NCI-H1048 (cell line): ENCODE results near the gene MROH7.

ENCODE experiments used
- DNase-seq: peaks from one replicate; lab custom pipeline; 2025; lab: John Stamatoyannopoulos, UW

Gene MROH7

GRCh38 chr1:54640863-54641836 is at the start of gene MROH7:
MROH7 (plus strand) TSS chr1:54641786; CDS start chr1:54652927, 11,141 bp downstream.
- no peak for DNase-seq

DNA sequence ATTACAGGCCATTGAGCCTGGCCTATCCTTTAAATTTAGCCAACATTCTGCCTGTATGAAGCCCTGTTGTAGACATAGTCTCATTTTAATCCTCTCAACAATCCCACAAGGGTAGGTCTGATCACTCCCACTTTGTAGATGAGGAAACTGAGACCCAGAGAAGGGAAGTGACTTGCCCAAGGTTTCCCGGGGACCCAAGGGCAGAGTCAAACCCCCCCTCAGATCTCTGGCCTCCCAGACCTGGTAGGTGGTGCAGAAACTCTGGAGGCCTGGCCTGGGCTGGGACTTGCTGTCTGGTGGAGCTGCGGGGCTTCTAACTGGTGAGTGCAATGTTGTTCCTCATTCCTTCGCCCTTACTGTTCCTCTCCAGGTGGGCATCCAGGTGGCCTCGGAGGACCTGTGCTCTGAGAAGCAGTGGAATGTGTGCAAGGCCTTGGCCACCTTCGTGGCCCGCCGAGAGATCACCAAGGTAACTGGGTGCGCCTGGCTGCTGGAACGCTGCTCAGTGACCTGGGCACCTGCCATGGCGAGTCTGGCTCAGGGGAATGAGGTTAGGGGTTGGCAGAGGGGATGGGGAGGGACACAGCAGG is 47.9 kb upstream of the MROH7 start:
- no peak for DNase-seq

DNA sequence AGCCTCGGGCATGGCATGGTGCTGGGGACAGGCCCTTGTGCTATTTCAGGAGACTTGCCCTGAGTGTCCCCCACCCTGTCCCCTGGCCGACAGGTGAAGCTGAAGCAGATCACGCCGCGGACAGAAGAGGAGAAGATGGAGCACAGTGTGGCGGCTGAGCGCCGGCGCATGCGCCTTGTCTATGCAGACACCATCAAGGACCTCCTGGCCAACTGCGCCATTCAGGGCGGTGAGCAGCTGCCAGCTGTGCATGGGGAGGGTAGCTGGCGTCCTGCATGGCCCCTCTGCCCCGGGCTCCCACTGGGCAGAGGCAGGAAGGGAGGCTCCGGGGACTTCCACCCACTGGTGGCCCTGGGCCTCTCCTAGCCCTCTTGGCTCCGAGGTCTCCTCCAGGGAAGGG is 47.1 kb upstream of the MROH7 start:
- no peak for DNase-seq

DNA sequence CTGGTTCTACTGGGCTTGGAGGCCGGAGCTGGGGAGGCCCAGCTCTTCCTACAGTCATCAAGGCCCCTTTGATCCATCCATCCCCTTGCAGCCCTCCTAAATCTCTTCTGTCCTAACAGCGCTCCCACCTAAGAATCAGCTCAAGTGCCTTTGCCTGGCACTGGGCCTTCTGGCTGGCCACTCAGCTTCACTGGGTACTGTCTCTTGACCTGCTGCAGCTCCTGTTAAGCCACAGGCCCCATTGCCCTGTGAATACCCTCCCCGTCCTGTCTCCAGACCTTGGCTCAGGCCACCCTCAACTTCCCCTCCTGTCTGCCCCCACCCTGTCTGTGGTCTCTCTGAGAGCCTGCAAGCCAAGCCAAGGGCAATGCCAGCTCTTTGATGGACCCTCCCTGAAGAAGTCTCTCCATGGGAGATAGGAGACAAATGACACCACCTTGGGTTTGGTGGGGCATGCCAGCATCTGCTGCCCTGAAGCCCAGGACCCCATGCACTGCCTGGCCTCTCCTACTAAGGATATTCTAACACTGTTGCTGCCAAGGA is 45.6 kb upstream of the MROH7 start:
- no peak for DNase-seq

- DNase-seq, result no peak
These were observed 44.8 kb upstream of the MROH7 start for GRCh38 chr1:54596756-54597155.

DNA sequence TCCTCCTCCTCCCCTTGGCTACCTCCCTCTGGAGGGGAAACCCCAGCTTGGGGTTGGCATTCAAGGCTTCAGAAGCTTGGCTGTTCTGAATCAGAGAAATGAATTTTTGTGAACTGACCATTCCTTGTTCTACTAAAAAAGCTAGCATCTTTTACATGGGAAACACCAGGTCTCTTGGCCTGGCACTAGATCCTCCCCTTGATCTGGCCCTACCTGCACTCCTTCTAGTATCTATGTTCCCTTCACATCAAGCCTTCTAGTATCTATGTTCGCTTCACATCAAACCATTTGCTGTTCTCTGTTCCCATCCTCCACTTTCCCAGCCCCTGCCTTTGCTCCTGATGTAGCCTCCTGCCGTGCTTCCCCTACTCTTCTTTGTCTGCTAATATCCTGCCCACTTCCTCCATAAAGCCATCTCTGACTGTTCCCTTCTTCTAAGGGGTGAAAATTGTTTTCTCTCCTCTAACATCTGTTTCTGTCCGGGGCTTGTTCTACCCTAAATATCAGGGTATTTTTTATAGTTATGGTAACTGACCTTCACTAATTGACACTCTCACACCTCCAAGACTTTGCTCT is 44.0 kb upstream of the MROH7 start:
- DNase-seq, result no peak

DNA sequence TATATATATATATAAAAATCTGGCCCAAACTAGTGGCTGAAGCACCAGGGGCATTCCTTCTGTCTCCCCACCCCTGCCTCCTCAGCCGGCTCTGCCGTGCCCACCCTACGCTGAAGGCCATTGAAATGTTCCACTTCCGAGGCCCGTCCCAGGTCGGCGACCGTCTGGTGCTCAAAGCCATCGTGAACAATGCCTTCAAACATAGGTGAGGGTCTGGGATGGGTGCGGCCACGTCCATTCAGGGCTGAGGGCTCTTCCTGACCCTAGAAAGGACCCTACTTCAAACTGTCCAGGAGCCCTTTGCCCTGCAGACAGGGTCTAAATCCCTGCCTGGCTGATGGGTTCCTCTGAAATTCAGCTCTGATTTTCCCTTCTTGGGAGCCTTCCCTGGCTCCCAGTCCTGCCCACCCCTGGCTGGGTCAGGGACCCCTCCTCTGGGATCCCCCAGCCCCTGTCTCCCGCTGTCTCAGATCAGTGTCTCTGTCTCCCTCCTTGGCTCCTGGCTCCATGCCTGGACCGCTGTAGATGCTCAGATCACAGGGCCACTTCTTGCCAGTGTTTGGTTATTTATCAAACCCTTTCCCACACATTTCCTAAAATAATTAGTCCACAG is 42.3 kb upstream of the MROH7 start:
- DNase-seq, result no peak

- no peak for DNase-seq
These were observed 40.5 kb upstream of the MROH7 start for GRCh38 chr1:54600947-54601721.

DNA sequence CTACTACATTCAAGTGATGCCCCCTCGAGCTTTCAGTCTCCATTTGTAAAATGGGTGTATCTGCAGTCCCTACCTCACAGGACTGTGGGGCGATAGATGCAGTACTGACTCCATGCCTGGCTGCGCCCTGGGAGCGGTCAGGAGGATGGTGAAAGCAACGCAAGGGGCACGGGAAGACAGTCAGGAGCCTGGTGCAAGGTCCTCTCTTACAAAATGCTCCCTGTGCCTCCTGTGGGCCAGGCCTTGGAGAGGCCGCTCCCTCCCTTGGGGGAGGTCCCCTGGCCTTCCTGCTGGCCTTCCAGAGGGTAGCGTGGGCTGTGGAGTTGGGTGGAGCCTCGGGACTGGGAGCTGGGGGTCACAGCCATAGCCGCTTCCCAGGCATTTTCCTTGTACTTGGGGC is 39.9 kb upstream of the MROH7 start:
- DNase-seq, result no peak

- no peak for DNase-seq
These were observed 39.0 kb upstream of the MROH7 start for GRCh38 chr1:54602554-54602953.

DNA sequence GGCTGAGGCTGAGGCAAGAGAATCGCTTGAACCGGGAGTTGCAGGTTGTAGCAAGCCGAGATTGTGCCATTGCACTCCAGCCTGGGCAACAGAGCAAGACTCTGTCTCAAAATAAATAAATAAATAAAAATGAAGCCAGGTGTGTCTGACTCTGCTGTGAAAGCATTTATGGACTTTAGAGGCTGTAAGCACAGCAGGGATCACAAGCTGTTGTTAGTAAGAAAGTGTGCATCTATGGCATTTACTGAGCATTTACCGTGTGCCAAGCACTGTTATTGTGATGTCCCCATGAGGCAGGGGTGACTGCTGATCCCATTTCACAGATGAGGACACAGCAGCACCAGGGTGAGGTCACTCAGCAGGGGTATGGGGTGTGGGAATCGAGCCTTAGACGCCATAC is 38.3 kb upstream of the MROH7 start:
- no peak for DNase-seq

GRCh38 chr1:54604051-54604450 is 37.5 kb upstream of the MROH7 start:
- DNase-seq, result no peak

DNA sequence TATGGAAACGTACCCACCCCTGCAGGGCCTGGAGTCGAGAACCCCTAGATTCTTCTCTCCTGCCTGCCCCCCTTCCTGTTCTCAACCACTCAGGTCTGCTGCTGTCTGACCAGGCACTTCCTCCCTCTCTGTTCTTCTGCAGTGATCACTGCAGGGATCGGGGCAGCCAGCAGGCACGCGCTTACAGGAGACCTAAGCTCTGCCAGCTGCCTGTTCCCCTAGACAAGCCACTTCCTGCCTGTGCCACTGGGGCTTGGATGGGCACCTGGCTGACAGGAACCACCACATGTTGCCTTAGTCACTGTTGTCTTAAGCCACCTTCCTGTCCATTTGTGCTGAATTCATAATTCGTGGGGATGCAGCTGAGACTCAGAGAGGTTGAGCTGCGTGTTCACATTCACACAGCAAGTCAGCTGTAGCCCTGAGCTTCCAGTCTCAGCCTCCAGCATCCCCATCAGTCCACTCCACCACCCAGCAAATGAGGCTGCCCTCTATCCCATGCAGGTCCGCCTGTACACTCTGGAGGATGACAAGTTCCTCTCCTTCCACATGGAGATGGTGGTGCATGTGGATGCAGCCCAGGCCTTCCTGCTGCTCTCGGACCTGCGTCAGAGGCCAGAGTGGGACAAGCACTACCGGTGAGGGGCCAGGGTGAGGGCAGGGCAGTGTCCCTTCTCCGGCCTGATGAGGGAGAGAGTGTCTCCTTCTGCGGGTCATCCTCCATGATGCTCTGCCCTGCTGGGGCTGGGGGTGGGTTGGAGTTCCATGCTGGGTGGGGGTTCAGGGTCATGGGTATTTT is 36.8 kb upstream of the MROH7 start:
- no peak for DNase-seq

GRCh38 chr1:54606096-54606989 is 35.2 kb upstream of the MROH7 start:
- DNase-seq, result no peak

DNA sequence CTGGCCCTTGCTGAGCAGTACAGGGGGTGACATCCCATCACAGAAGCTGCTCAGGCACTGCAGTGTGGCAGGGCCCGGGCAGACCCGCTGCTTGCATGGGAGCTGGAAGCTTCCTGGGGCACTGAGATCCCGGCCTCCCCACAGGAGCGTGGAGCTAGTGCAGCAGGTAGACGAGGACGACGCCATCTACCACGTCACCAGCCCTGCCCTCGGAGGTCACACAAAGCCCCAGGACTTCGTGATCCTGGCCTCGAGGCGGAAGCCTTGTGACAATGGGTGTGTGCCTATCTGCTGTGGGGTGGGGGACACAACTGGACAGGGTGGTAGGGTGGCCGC is 34.6 kb upstream of the MROH7 start:
- DNase-seq, result no peak

DNA sequence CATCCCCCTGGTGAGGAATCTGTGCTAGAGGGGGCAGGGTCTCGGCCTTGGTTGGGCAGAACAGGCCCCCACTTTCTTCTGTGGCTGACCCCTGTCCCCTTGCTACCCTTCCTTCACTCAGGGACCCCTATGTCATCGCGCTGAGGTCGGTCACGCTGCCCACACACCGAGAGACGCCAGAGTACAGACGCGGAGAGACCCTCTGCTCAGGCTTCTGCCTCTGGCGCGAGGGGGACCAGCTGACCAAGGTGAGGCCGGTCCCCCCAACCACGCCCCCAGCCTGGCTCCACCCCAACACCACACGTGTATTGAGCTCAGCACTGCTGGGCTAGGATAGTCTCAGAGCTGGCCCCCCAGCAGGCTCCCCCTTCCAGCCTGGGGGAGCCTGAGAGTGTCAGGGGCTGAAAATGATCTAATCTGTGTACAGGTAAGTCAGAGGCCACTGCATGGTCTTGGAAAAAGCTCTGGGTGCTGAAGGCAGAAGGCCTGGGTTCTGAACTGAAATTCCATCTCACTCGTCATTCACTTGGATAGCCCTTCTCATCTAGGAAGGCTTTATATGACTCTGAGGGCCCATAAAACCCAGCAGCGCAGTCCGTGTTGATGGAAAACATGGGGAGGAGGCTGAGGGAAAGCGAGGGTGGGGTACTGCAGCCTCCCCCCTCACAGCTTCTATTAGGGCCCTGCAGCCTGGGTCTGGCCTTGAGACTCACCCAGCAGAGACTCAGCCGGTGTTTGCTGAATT is 33.6 kb upstream of the MROH7 start:
- no peak for DNase-seq

DNA sequence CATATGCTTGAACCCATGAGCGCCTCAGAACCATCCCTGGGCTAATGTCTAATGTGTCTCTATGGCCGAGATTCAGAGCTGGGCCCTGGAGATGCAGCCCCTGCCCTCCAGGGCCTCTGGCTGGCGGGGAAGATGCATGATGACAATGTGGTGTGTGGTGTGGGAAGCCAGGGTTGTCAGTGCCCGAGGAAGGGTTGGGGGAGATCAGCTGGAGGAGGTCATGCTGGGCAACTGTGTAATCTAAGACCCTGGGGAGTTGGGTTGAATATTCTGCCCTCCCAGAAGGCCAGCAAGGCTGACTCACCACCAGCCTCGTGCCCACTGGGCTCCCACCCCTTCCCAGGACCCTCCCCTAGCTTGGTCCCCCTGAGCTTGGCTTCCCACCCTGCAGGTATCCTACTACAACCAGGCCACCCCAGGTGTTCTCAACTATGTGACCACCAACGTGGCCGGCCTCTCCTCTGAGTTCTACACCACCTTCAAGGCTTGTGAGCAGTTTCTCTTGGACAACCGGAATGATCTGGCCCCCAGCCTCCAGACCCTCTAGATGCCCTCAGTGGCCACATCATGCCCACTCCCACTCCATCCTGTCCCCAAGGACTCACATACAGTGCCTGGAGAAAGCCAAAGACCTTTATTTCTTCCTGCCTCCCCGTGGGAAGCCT is 32.9 kb upstream of the MROH7 start:
- DNase-seq, result no peak

DNA sequence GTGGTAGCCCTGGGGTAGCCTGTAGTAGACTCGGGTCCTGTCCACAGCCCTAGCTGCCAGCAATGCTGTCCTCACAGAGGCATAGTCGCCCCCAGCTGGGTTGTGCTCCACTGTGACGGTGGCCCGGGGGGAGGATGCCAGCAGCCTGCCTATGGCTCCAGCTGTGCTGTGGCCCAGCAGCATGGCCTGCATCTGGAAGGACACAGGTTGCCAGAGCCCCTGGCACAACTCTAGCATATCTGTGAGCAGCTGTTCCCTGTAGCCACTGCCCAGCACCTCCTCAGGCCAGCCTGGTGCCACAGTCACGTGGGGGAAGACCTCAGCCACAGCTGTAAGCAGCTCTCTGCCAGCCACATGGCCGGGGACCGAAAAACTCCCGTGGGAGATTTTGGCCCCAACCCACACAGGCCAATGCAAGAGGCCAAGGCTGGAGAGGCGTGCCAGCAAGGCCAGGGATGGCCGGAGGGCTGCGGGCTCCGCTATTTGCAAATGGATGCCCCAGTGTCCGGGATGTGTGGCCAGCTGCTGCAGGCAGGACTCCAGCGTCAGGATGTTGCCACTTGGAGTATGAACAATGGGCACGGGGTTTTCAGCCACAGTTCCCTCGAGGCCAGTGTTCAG is 32.2 kb upstream of the MROH7 start:
- no peak for DNase-seq
